ENCODE results near the gene CDH13.

DNA sequence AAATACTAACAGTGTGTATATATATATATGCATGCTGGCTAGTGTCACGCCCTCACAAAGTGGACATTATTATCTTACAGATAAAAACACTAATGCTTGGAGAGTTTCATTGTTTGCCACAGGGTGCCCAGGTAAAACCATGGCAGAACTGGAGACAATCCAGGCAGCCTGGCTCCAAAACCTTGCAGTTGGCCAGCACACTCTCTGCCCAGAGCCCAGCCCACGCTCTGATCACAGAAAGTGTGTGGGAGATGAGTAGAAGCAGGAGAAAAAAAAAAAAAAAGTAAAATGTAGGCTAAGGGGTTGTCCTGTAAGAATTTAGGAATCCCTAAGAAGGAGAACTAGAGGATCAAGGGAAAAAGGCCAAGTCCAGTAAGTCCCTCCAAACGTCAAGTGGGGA is 538.0 kb downstream of the CDH13 start:
- TF ChIP-seq SP2 (IDR thresholded peaks at IDR 0.05; ENCODE audit: low read length) (no peak), EP300 (IDR thresholded peaks at IDR 0.05; ENCODE audit: borderline replicate concordance in 1 of 2, low read depth in 2 of 2, low read length in 2 of 2) (no peak), POLR2A (IDR thresholded peaks at IDR 0.05; ENCODE audit: control extremely low read depth in 1 of 2, low read depth in 2 of 2, low read length in 2 of 2) (no peak)
